G401.6 (cell line): ENCODE data around the gene OVAAL.
"Not testable (repeated sequence)": the region's sequence is repeated elsewhere in the genome, so short reads cannot be mapped to it uniquely, and the experiment has no call there.

Source experiments
- FAIRE-seq: peaks from 2 replicates; lab custom pipeline; 2012; peaks lifted over from hg19 to GRCh38; lab: Jason Lieb, UNC

The OVAAL gene

DNA sequence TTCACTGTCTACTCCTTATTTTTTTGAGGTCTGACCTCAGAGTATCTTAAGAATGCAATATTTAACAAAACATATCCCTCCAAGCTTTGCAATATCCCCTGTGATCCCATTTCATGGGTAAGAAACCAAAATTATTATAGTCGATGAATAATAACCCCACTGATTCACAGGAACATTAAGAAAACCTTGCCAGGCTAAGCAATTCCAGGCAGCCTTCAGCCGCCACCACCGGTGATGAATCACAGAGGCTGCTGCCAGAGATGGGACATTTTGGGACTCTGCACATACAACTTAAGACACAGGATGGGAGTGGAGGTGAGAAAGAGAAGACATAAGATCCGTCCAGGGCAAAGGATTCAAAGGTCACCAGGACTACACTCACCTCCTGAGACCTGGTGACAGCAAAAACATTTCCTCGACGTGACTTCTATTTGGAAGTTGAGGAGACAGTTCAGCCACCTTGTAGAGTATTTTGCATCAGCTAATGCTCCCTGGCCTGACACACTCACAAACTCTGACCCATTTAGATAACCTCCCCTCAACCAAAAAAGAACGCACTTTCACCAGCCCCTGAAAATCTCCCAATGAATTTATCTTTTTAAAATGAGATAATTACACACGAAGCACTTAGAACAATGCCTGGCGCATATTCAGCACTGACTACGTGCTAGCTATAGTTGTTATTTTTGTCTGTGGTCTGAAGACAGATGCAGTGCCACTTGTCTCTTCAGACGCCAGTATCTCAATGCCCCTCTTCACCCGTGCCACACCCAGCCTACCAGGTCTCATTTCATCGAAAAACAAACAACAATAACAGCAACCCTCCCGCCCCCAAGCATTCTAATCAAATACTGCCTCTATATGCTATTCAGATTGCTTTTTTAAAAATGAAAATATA, 17.8 kb upstream of the OVAAL start:
- FAIRE-seq: no peak

DNA sequence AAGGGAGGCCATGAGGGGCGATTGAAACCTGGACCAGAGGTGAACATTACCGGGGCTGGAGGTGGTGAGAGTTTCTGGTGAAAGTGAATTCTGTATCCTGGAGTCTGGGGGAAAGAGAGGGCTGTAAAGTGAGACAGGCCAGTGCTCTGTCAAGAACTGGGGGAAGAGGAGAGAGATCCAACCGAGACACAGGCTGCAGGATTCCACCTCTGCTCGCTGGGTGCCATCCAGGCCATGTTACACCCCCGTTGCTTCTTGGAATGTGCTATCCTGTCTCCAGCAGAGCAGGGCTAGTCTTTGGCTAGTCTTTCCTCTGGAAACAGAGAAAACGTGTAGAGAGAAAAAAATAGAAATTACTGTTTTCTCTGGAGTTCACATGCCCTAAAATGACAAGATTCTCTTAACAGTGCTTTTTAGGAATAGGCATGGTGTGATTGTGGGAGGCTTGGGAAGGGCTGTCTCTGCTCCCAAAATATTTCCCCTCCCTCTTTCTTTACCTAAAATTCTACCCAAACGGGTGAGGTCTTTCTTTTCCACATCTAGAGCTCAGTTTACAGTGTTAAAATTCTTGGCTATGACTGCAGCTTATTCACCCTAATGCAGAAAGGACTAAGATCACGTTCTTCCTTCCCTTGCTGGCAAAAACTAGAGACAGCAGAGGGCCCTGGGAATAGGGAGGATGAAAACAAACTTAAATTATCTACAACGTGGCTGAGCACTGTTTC, 16.5 kb upstream of the OVAAL start:
- FAIRE-seq: no peak

DNA sequence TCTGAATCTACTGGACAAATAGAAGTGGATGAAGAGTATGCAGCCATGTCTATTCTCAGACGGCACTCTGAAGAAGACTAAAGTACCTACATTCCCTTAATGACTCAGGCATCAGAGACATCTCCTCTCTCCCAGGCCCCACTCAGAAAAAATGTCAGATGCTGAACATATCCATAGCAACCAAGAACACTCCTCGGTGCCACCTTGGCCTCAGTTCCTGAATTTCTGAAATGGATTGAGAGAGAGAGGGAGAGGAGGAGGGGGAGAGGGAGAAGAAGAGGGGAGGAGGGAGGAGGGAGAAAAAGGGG, 16.0 kb upstream of the OVAAL start:
- FAIRE-seq: no peak

DNA sequence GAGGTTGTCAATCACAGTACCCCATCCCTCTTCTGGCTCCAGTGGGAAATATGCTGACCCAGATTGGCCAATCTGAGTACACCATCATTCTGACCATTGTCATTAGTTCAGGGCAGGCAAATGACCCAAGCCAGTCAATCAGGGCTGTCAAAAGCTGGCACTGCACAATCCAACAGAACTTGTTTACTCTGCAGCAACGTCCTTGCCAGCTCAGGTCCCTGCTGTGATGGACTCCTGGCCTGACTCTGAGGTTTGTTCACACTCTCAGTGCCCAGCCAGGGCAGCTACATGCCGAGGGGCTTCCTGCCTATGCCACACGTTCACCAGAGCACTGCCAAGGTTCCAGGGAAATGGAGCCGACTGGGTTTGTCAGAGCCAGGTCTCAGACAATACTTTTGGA, 14.7 kb upstream of the OVAAL start:
- FAIRE-seq: no peak

DNA sequence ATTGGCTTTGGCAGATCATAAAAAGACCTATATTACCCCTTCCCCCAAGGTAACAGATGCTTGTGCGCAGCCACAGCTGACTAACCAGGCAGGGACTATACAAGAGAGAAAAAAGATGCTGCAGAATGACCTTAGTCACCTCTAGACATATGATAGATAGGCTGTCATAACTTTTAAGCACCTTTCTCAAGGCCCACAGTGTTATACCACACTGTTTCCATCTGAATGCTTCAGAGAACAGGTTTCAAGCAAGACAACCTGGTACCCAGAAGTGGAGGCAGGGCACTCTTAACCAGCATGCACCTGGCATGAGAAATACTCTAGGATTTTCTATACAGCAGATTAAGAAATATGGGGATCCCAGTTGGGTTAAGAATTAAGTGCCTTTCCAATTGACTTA, 12.8 kb upstream of the OVAAL start:
- no peak for FAIRE-seq

DNA sequence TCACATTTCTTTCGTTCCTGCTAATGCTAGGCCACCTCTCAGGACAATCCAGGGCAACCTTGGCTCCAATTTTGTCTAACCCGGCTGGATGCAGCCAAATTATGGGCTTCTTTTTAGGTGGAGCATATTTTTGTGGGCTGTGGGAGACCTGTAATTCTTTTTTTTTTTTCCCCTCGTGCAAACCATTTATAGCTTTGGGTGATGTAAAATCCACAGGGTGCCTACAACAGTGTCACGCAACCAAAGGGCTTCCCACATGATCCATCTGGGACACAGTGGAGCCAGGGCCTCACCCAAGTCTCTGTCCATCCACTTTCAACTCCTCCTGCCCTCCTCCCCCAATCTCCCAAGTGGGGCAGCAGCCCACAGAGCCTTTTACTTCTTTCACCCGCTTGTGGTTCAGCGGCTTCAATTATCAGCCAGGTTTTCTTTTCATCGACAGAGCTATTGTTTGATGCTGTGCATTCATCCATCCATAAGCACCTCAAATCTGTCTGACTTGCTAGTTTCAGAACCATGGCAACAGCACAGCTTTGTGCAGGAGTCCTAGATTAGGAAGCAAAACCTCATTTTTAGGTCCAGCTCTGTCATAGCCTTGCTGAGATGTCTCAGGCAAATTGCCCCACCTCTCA, 10.0 kb upstream of the OVAAL start:
- FAIRE-seq: no peak

DNA sequence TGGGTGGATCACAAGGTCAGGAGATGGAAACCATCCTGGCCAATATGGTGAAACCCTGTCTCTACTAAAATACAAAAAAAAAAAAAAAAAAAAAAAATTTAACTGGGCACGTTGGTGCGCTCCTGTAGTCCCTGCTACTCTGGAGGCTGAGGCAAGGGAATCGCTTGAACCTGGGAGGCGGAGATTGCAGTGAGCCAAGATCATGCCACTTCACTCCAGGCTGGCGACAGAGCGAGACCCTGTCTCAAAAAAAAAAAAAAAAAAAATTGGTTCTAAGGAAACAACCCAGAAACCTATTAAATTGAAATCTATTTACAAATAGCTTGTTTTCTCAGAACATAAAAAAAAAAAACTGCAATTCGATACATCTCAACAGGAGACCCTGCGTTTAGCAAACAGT, 9.0 kb upstream of the OVAAL start:
- FAIRE-seq: not testable (repeated sequence)

DNA sequence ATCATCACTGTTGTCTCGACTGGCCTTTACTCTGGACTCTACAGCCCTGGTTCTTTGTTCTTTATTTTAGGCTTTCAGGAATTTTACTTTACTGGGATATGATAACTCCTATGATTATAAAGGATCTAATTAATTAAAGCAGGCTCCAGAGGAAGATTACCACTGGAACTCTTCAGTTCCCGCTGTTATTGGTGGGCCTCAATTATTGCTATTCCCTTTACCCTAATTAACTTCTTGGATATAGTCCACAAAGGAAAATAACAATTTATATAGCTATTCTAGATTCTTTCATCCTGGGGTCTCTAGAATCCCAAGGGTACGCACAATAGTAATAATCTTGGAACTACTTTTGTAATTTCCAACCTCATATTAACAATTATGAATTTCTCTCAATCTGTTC, 8.5 kb upstream of the OVAAL start:
- no peak for FAIRE-seq

DNA sequence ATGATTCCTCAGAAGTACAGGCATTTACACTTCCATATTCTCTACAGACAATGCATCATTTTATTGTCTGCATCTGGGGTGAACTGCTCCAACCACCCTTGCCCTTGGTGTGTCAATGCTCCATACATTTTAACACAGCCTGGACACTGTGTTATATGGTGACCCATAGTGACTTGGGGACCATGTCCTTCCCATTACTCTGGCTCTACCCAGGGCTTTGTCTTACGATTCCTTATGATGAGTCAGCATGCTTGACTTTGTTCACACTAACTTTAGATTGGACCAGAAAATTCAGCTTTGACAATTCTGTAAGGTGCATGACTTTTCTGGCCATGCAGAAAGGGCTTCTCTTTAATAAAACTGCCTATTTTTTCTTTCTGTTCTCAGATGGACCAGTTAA, 6.8 kb upstream of the OVAAL start:
- FAIRE-seq: no peak

DNA sequence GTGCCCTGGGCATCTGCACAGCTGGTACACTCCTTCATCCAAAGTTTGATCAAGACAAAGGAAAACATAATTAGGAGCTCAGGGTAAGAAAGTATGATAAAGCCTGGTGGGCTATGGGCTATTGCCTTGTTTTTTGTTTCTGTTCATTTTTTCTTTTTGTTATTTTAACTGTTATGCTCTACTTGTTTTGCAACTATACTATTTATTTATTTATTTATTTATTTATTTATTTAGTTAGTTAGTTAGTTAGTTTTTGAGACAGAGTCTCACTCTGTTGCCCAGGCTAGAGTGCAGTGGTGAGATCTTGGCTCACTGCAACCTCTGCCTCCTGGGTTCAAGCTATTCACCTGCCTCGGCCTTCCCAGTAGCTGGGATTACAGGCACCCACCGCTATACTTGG, 5.7 kb upstream of the OVAAL start:
- not testable (repeated sequence) for FAIRE-seq

DNA sequence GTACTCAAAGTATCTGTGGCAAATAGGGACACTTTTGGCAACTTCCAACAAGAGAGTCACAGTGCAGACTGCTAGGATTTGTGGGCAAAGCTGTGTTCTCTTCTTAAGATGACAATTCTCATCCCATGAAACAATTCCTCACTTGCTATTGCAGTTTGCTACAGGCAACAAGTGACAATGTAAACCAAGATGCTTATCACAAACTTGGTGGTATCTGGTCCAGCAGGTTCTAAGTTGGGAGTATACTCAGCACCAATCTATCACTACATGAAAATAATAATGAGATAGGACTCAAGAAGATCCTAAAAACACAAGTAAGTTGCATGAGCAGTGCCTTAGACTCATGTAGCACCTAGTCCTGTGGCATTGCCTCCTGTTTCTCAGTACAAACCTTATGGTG, 3.4 kb upstream of the OVAAL start:
- FAIRE-seq: no peak

DNA sequence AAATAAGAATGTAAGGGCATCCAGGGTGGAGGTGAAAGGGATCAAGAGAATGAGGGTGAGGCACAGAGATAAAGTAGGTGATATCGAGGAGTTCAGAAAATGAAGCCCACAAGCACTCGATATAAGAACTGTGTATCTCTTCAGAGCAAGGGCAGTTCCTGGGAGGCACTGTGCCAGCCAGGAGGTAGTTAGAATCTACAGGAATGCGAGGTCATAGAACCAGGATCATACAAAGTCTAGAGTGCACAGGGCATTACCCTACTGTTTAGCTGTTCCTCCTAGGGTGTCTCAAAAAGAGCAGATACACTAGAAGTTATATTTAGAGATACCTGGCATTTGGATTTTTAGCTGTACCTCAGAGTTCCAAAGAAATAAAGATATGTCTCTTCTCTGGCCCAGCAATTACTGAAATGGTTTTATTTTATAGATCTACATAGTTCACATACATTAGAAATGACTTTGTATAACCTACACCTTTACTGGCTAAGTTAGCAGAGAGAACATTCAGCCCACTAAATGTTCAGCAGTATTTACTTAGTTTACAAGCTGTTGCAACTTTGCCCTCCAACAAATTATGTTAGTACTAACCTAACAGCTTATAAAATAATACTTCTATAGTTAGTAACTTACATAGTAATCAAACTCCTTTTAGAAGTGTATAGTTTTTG, 1.6 kb downstream of the OVAAL start:
- FAIRE-seq: no peak

DNA sequence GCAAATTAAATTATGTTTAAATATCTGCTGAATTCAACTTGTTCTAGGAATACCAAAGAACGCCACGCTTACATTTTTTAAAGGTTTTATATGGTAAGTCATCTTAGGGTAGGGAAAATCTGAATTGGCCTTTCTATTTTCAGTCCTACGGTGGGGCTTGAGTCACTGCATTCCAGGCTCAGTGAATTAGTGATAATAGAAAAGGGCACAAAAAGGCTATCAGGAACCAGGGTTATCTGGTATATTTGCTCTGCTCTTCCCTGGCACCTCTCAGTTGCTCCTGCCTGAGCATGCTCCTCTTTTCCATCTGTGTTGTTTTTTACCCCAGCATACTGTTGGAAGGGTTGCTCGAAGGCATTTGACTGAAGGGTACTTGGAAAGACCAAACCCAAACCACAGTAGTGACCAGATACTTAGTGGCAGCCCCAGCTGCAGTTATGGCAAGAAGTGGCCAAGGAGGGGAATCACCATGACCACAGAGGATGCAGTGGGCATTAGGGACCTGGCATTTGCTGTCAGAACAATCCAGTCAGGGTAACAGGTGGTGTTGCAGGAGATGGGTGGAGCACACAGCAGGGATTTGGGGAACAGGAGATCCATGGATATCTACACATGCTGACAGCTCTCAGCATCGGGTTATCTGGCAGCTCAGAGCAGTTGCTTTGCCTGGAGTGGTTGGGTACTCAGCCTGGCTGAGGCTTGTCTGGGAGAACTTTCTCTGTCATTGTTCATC, 2.3 kb downstream of the OVAAL start:
- FAIRE-seq: no peak

DNA sequence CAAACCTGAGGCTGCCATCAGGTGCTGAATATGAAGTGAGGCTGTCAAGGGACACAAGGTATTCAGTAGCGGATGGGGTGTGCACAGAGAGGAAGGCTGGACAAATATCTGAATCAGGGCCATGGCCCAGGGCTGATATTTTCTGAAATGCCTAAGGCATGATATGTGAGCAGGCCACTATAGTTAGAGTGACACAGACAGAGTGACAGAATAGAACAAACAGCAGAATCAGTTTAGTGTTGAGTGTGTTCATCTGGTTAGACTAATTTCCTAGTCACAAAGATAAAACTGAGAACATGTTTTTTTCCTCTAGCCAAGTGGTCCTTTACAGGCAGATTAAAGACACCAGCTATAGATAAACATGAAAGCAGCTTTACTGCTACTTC, 3.9 kb downstream of the OVAAL start:
- FAIRE-seq: no peak

DNA sequence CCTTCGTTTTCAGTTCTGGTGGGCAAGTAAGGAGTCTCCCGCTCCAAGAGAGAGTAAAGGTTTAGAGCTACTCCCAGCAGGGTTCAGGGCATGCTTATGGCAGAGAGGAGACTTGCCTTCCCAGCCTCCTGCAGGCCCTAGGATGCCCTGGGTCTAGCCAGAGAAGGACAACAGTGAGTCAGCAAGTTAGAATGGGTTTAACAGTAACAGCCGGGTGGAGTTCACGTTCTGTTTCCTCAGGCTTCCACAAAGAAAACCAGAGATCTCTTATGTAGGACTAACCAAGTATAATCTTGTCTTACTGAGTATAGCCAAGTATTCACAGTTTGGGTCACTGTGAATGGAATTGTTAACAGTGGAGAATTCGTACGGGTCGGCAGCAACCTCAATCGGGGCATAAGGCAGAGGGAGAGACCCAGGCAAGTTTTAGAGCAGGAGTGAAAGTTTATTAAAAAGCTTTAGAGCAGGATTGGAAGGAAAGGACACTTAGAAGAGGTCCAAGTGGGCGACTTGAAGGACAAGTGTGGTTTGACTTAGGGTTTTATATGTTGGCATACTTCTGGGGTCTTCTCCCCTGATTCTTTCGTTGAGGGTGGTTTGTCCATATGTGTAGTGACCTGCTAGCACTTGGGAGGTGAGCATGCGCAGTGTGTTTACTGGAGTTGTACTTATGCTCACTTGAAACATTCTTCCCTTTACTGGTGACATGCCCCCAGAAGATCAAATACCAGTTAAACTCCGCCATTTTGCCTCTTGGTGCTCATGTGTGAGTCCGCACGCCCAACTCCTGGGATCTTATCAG, 4.5 kb downstream of the OVAAL start:
- FAIRE-seq: no peak

DNA sequence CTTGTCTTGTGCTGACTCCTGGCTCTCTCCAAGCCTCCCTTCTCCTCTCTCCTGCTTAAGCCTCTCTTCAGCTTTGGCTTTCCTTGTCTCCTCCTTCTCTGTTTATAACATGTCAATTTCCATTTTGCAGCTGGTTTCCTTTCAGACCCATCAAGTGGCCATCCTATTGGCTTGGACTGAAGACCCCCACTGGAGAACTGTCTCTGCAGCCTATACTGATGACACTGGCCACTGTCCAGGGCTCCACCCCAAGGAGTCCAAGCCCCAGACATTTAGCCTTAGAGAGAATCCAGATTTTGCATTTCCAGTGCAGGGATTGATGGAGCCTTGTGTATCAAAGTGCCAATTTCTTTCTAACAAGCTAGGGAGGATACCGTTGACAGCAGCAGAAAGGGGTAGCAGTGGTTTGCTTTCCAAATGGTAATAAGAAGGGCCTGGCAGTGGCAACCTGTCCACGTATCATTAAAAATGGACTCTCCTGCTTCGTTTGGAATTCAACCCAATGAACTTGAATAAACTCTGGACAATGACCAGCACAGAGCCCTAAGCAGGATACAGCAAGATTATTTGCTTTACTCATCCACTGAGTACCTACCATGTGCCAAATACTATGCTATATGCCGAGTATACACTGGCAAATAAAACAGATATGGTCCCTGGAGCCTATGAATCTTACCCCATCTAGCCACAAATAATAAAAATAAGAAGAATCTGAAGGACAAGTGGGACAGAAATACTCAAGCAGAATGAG, 6.5 kb downstream of the OVAAL start:
- no peak for FAIRE-seq

DNA sequence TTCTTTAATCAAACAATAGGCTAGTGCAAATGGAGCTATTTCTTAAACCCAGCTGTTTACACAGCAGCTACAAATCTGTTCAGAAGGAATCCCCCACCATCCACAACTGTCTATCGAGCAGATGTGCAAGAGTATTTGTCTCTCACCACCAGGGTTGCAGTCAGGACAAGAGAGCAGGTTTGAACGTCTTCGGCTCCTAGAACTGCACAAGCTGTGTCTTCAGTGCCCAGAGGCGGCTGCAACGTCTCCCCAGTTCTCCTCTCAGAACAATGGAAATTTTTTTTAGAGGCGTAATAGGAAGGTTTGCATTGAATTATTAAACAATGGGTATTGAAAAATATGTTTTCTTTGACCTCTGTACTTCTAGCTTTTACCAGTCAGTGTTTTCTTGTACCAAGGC, 7.3 kb downstream of the OVAAL start:
- no peak for FAIRE-seq

DNA sequence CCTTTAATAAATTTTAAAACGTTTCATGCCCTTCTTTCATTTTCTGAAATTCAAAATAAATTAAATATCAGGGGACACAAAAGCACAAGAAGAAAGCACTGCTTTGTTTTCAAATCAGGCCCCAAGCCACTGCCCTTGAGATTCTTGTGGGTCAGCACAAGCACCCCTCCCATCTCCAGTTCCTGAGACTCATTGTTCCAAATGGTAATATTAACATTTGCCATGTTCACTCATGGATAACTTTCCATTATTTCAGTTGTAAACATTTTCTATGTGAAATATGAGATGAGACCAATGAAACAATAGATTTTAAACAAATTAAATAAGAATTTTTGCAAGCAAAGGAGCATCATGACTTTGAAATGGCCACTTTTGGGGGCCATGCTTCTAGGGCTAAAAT, 7.7 kb downstream of the OVAAL start:
- FAIRE-seq: no peak

DNA sequence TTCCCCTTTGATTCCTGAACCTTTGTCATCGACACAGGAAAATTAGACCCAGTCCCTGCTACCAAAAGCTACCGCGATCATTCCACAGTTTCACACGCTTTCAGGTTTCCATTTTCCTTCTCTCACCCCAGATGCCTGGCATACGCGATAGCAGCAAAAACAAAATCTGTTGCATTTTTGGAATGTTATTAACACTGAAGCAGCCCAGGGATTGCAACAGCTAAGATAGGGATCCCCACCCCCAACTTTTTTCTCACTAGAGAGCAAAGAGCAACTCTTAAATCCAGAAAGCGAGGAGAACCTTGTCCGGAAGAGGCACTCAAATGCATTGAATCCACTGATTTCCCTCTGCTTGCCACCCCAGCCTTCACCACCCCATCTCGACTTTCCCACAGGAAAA, 8.9 kb downstream of the OVAAL start:
- no peak for FAIRE-seq

DNA sequence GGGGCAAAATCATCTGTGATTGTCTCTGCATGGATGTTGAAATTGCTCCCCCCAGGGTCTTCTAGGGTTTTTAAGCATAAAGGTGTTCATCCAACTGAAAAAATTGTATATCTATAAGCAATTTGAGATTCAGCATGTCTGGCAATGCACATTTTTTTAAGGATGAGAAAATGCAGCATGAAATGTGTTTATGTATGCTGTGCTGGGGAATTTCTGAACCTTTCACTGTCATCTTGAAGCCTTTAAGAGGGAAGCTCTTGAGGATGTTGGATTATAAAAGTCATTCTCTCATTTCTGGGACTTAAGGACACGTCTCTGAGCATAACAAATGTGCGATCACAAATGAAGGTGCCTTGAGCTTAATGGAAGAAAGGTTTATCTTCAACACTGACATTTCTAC, 9.4 kb downstream of the OVAAL start:
- no peak for FAIRE-seq
